Mucosa of stomach (tissue), 1 donor: ENCODE results near the gene SPNS2.
"Not testable (repeated sequence)": the region's sequence is repeated elsewhere in the genome, so short reads cannot be mapped to it uniquely, and the experiment has no call there.

Experiments
- H3K27me3 ChIP-seq: one replicate; pipeline ENCODE4 v1.7.0; 2013; ENCODE audit warnings: mild to moderate bottlenecking, low read length; ENCODE audit not compliant: control insufficient read depth, insufficient read depth
- H3K36me3 ChIP-seq: one replicate; pipeline ENCODE4 v1.7.0; 2013; ENCODE audit warnings: low read length; ENCODE audit not compliant: control insufficient read depth, insufficient read depth
- H3K4me1 ChIP-seq: one replicate; pipeline ENCODE4 v1.7.0; 2013; ENCODE audit warnings: mild to moderate bottlenecking, low read length; ENCODE audit not compliant: control insufficient read depth, insufficient read depth
- H3K4me3 ChIP-seq: one replicate; pipeline ENCODE4 v1.7.0; 2013; ENCODE audit warnings: low read length
- H3K9ac ChIP-seq: one replicate; pipeline ENCODE4 v1.7.0; 2013; ENCODE audit warnings: mild to moderate bottlenecking, low read length, moderate library complexity
- H3K9me3 ChIP-seq: one replicate; pipeline ENCODE4 v1.7.0; 2013; ENCODE audit warnings: mild to moderate bottlenecking, low read length, moderate library complexity; ENCODE audit not compliant: control insufficient read depth
- donor health status: Pancreatic carcinoma.

The SPNS2 gene

DNA sequence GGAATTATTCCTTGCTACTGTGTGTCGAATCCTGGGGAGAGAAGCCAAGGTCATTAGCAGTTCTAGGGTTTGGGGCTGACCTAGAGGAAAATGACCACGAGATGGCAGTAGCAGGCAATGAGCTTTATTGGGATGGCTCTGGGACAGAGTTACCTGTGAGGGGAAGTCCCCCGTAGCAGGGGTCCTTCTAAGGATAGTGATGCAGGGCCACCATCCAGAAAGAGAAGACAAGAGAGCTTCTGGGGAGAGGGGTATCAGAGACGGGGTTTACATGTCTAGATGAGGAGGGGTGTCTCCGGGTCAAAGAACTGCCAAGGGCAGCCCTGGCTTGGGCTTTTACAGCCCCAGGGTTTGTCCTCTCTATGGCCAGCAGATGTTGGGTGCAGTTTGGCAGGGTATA, 68.1 kb downstream of the SPNS2 start:
- Histone ChIP-seq H3K36me3 (no peaks in the 10 kb centered on the region), H3K27me3 (no peaks in the 10 kb centered on the region), H3K9me3 (no peaks in the 10 kb centered on the region), H3K9ac (no peak overlapping the region), H3K4me3 (no peak overlapping the region), H3K4me1 (peaks cover 8% of the 10 kb centered on the region)

DNA sequence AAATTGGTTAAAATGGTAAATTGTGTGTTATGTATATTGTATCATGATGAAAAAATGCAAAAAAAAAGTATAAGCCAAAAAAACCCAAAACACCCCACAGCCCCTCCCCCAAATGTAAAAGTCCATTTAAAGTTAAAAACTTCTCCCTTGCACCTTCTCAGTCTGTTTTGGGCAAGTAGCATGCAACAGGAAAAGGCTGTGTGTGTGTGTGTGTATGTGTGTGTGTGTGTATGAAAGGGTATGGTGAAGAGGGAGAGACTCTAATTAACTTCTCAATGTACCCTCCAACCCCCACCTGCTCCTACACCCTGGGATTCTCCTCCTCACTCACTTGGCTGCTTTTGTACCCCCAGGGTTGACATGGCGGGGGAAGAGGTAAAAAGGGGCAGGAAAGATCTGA, 70.9 kb downstream of the SPNS2 start:
- H3K27me3 ChIP-seq, result no peaks in the 10 kb centered on the region
- H3K36me3 ChIP-seq, result no peaks in the 10 kb centered on the region
- no peak overlapping the region for H3K9ac ChIP-seq
- H3K4me1 ChIP-seq, result peaks cover 8% of the 10 kb centered on the region
- no peaks in the 10 kb centered on the region for H3K9me3 ChIP-seq
- no peak overlapping the region for H3K4me3 ChIP-seq

DNA sequence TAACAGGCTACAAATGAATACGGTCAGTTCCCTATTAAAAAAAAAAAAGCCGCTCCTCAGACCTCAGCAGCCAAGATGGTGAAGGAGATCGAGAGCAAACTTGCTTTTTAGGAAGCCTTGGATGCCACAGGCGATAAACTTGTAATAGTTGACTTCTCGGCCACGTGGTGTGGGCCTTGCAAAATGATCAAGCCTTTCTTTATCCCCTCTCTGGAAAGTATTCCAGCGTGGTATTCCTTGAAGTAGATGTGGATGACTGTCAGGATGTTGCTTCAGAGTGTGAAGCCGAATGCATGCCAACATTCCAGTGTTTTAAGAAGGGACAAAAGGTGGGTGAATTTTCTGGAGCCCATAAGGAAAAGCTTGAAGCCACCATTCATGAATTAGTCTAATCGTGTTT, 73.5 kb downstream of the SPNS2 start:
- Histone ChIP-seq H3K9me3 (no peaks in the 10 kb centered on the region), H3K4me3 (no peak overlapping the region), H3K4me1 (no peaks in the 10 kb centered on the region), H3K9ac (no peak overlapping the region), H3K27me3 (no peaks in the 10 kb centered on the region), H3K36me3 (no peaks in the 10 kb centered on the region)

DNA sequence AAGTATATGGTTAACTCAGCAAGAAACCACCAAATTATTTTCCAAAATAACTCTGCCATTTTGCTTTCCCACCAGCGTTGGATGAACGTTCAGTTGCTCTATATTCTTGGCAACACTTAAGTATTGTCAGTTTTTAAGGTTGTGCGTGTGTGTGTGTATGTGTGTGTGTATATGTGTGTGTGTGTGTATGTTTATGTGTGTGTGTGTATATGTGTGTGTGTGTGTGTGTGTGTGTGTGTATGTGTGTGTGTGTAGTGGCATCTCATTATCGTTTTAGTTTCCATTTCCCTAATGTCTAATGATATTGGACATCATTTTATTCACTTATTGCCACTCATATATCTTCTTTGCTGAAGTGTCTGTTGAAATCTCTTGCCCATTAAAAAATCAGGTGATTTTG, 74.4 kb downstream of the SPNS2 start:
- H3K36me3 ChIP-seq, result no peaks in the 10 kb centered on the region
- no peaks in the 10 kb centered on the region for H3K4me1 ChIP-seq
- H3K9ac ChIP-seq, result no peak overlapping the region
- peaks cover 3% of the 10 kb centered on the region for H3K27me3 ChIP-seq
- no peaks in the 10 kb centered on the region for H3K9me3 ChIP-seq
- H3K4me3 ChIP-seq, result no peak overlapping the region

DNA sequence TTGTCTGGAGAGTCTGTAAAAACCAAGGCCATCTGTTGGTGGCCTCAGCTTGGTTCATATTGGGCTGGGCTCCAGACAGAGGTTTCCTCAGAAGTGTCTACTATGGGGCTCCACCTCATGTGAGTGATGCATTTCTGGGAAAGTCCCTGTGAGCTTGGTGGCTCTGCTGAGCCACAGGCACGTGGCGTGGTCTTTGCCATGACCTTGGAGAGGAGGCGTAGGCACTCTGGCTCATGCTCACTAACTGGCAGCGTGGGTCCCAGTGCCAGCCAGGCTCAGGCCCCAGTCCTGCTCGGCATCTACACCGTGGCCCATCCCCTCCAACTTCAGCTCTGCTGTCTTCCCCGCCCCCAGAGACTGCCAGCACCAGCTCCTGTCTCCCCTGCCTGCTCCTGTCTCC, 75.0 kb downstream of the SPNS2 start:
- Histone ChIP-seq H3K27me3 (peaks cover 3% of the 10 kb centered on the region), H3K4me3 (no peak overlapping the region), H3K4me1 (no peaks in the 10 kb centered on the region), H3K36me3 (no peaks in the 10 kb centered on the region), H3K9ac (no peak overlapping the region), H3K9me3 (no peaks in the 10 kb centered on the region)

DNA sequence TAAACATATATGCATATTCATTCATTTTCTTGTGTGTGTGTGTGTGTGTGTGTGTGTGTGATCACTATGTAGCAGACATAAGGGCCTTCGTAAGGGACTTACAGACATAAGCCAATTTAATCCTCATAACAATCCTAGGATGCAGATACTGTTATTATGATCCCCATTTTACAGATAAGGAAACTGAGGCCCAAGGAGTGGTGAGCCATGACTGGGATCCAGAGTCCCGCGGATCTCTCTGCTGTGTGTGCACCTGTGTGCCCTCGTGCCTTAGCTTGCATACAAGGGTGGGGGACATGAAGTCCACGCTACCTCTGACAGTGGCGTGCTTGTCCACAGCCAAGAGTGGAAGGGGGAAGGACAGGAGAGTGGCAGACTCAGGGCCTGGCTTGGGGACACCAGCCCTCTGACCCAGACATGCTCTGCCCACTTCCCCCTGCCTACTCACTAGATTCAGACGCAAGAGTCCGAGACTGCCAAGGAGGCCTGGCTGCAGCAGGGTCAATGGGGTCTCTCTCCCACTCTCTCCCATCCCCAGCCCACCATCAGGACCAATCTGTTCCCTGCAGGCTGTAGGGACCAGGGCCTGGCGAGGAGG, 75.9 kb downstream of the SPNS2 start:
- no peaks in the 10 kb centered on the region for H3K9me3 ChIP-seq
- H3K9ac ChIP-seq, result no peak overlapping the region
- H3K4me1 ChIP-seq, result no peaks in the 10 kb centered on the region
- peaks cover 3% of the 10 kb centered on the region for H3K27me3 ChIP-seq
- H3K36me3 ChIP-seq, result no peaks in the 10 kb centered on the region
- H3K4me3 ChIP-seq, result no peak overlapping the region

DNA sequence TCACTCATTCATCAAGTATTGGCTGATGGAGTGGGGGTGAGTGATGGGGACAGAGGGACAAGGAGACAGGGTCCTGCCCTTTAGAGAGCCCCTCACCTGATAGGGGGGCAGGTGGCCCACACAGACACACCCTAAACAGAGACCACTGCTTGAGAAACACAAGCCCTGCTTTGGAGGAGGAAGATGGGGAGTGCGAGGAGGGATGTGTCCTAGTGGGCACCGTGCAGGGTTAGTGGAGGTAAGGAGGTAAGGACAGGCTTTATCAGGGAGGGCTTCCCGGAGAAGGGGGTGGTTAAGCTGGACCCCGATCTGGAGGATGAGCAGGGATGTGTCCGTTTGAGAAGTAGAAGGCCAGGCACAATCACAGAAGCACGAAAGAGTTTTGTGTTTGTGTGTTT, 77.5 kb downstream of the SPNS2 start:
- Histone ChIP-seq H3K4me1 (no peaks in the 10 kb centered on the region), H3K9me3 (no peaks in the 10 kb centered on the region), H3K27me3 (peaks cover 7% of the 10 kb centered on the region), H3K4me3 (no peak overlapping the region), H3K9ac (no peak overlapping the region), H3K36me3 (no peaks in the 10 kb centered on the region)

DNA sequence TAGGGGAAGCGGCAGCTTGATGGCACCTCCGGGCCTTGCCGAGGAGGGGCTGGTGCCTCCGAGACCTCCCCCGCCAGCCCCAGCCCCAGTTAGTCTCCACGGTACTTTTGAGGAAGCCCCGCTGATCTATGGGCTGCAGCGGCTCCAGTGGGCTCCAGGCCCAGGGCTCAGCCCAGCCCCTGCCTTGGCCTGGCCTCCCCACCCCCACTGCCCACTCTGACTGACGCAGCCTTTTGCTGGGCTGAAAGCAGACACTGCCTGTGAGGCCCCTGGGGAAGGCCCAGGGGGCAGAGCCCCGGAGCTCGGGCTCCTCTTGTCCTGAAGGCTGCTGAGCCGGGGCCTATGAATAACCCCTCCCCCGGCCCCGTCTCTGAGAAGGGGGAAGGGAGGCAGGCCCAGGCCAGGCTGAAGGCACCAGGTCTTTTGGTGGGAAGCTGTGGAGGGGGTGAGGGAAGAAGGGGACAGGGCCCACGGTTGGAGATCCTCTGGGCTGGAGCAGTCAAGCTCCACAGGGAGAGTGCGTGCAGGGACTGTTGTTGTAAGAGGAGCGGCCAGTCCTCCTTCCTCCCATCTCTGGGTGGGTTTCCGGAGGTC, 78.1 kb downstream of the SPNS2 start:
- H3K9me3 ChIP-seq, result no peaks in the 10 kb centered on the region
- peaks cover 14% of the 10 kb centered on the region for H3K27me3 ChIP-seq
- no peak overlapping the region for H3K9ac ChIP-seq
- H3K36me3 ChIP-seq, result no peaks in the 10 kb centered on the region
- no peak overlapping the region for H3K4me3 ChIP-seq
- H3K4me1 ChIP-seq, result no peaks in the 10 kb centered on the region

DNA sequence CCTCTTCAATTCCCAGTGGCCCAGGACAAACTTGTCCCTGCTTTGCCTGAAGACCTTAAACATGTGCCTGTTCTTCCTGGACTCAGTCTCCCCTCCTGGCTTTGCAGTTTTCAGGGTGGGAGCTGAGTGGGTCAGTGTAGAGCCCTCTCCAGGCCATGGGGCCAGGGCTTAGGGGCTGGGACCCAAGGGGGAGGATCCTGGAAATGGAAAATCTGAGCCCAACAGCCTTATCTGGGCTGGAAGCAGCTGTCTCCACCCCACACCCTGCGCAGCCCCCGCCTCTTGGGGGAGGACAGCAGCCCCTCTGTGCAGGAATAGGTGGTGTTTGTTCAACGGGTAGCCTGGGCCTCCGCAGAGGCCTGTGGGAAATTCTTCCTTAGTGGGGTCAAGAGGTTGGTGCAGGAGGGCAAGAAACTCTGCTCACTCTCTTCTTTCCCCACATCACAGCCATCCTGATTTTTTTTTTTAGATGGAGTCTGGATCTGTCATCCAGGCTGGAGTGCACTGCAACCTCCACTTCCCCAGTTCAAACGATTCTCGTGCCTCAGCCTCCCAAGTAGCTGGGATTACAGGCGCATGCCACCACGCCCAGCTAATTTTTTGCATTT, 78.8 kb downstream of the SPNS2 start:
- H3K4me3 ChIP-seq, result no peak overlapping the region
- H3K27me3 ChIP-seq, result peaks cover 20% of the 10 kb centered on the region
- H3K4me1 ChIP-seq, result no peaks in the 10 kb centered on the region
- H3K9me3 ChIP-seq, result no peaks in the 10 kb centered on the region
- H3K36me3 ChIP-seq, result no peaks in the 10 kb centered on the region
- no peak overlapping the region for H3K9ac ChIP-seq

DNA sequence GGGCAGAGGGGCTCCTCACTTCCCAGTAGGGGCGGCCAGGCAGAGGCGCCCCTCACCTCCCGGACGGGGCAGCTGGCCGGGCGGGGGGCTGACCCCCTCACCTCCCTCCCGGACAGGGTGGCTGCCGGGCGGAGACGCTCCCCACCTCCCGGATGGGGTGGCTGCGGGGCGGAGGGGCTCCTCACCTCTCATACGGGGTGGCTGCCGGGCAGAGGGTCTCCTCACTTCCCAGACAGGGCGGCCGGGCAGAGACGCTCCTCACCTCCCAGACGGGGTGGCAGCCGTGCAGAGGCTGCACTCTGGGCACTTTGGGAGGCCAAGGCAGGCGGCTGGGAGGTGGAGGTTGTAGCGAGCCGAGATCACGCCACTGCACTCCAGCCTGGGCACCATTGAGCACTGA, 79.7 kb downstream of the SPNS2 start:
- H3K4me1 ChIP-seq, H3K4me3 ChIP-seq, H3K9me3 ChIP-seq, H3K36me3 ChIP-seq, H3K9ac ChIP-seq: not testable (repeated sequence)
- H3K27me3 ChIP-seq, result peaks cover 29% of the 10 kb centered on the region

DNA sequence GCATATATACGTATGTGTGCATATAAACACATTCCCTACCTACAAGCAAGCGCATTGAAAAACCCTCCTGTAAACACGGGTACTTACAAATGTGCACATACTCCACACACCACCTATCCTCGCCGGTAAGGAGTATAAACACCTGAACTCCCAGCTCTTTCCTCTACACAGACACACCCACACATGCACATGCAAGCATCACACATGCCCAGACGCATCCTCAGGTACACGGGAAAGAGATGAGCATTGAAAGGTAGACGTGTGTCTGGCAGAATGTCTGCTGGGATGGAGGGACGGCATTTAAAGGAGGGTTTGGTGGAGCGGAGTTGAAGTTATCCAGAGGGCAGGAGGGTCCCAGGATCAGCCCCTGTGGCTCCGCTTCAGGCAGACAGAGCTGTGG, 81.0 kb downstream of the SPNS2 start:
- Histone ChIP-seq H3K4me1 (peaks cover 9% of the 10 kb centered on the region), H3K4me3 (no peak overlapping the region), H3K9ac (no peak overlapping the region), H3K36me3 (no peaks in the 10 kb centered on the region), H3K27me3 (peaks cover 42% of the 10 kb centered on the region), H3K9me3 (no peaks in the 10 kb centered on the region)

DNA sequence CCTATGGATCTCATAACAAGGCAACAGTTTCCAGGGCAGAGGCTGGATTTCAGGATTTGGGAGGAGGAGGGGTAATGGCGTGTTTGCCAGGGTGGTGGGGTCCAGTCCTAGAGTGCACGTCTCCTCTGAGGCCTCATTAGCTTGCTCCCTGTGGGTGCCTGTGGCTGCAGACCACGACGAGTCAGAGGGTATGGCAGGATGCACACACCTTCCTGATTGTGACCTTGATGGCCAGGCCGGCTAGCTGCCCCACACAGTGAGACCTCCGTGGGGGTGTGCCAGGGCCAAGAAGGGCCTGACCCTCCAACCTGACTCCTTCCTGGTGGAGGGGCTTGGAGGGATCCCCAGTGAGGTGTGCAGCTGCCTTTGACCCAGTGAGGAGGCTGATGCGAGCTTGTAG, 81.6 kb downstream of the SPNS2 start:
- Histone ChIP-seq H3K9ac (no peak overlapping the region), H3K4me3 (no peak overlapping the region), H3K4me1 (peaks cover 13% of the 10 kb centered on the region), H3K9me3 (no peaks in the 10 kb centered on the region), H3K36me3 (no peaks in the 10 kb centered on the region), H3K27me3 (peaks cover 47% of the 10 kb centered on the region)
